Measurements from ENCODE around the gene CEP97.

The CEP97 gene

GRCh38 chr3:101816215-101817149 is 92.1 kb downstream of the CEP97 start:
- no peak for DNase-seq (ENCODE audit: low spot score)

GRCh38 chr3:101817992-101818391 is 93.6 kb downstream of the CEP97 start:
- no peak for DNase-seq (ENCODE audit: low spot score)

- DNase-seq (ENCODE audit: low spot score), result no peak
These were observed 95.3 kb downstream of the CEP97 start for GRCh38 chr3:101819649-101820206.

Measured in hepatic stellate cell (primary cell).